H1 (cell line): ENCODE measurements around the gene OIP5. TPM values are rescaled to one million over a fixed set of nuclear protein-coding genes. Genes with fewer than 3 reads are reported as not detected.

Source experiments
- CTCF ChIA-PET: fragments of 300-600 bp; sonication (Branson Sonifier 250); formaldehyde crosslinking; loops from one replicate; lab custom pipeline; 2021; ENCODE audit not compliant: partially characterized antibody; lab: Charles Lee
- POLR2A ChIA-PET: fragments of 300-600 bp; sonication (Branson Sonifier 250); formaldehyde crosslinking; loops from one replicate; lab custom pipeline; 2021; ENCODE audit warnings: inconsistent platforms; ENCODE audit not compliant: partially characterized antibody; lab: Charles Lee
- DNase-seq, 2 experiments: peaks; one replicate each; pipeline versions ENCODE4 v3.0.0 to v3.0.0-alpha.2; 2010 to 2022; ENCODE audit warnings: low spot score in 2 of 2, low read depth in 1 of 2, mixed read lengths in 1 of 2
- FAIRE-seq: peaks from 2 replicates; lab custom pipeline; 2011; peaks lifted over from hg19 to GRCh38; lab: Jason Lieb, UNC
- H2AFZ ChIP-seq: 2 replicates; pipeline ENCODE4 v1.8.1; 2012; ENCODE audit warnings: low read length, inconsistent platforms
- H2AK5ac ChIP-seq: 2 replicates; pipeline ENCODE4 v1.6.1; 2013; ENCODE audit warnings: low read depth, low read length
- H2BK120ac ChIP-seq: replicated peaks from 2 replicates; pipeline ENCODE3; 2013; ENCODE audit warnings: low read depth, low read length, inconsistent platforms
- H2BK12ac ChIP-seq: 2 replicates; pipeline ENCODE4 v1.6.1; 2013; ENCODE audit warnings: low read depth, low read length
- H2BK15ac ChIP-seq: 2 replicates; pipeline ENCODE4 v1.6.1; 2013; ENCODE audit warnings: low read length
- H2BK20ac ChIP-seq: 2 replicates; pipeline ENCODE4 v1.6.1; 2013; ENCODE audit warnings: low read length
- H2BK5ac ChIP-seq: 2 replicates; pipeline ENCODE4 v1.6.1; 2013; ENCODE audit warnings: low read depth, low read length
- H3K14ac ChIP-seq: 2 replicates; pipeline ENCODE4 v1.6.1; 2013; ENCODE audit warnings: inconsistent platforms; ENCODE audit not compliant: insufficient read length
- H3K18ac ChIP-seq: 2 replicates; pipeline ENCODE4 v1.6.1; 2013; ENCODE audit warnings: low read length; ENCODE audit errors: extremely low read depth
- H3K23ac ChIP-seq: 2 replicates; pipeline ENCODE4 v1.6.1; 2013; ENCODE audit warnings: inconsistent platforms; ENCODE audit not compliant: insufficient read length
- H3K23me2 ChIP-seq: 2 replicates; pipeline ENCODE4 v1.6.1; 2013; ENCODE audit warnings: low read depth, low read length
- H3K27ac ChIP-seq: 2 replicates; pipeline ENCODE4 v1.6.1; 2011; ENCODE audit warnings: low read depth, low read length, inconsistent platforms
- H3K27me3 ChIP-seq, 4 experiments: replicated peaks in 1 of 4; 1 replicate in 1 of 4; 2 replicates in 3 of 4; pipeline versions ENCODE4 v1.6.1 to v1.8.1; 2011 to 2013; ENCODE audit warnings: low read length in 3 of 4, mild to moderate bottlenecking in 3 of 4, inconsistent platforms in 2 of 4, mixed read lengths in 2 of 4, moderate library complexity in 1 of 4; ENCODE audit not compliant: control insufficient read depth in 3 of 4, insufficient read depth in 3 of 4; ENCODE audit errors: extremely low read depth in 1 of 4
- H3K36me3 ChIP-seq, 4 experiments: 2 replicates each; pipeline versions ENCODE4 v1.6.1 to v1.8.1; 2011 to 2013; ENCODE audit warnings: mild to moderate bottlenecking in 4 of 4, low read length in 3 of 4, moderate library complexity in 2 of 4, control low read depth in 1 of 4, inconsistent platforms in 1 of 4; ENCODE audit not compliant: insufficient read depth in 4 of 4, control insufficient read depth in 2 of 4
- H3K4ac ChIP-seq: replicated peaks from 2 replicates; pipeline ENCODE3; 2013; ENCODE audit warnings: low read length, low read depth, mixed read lengths, inconsistent platforms; ENCODE audit not compliant: insufficient read length
- H3K4me1 ChIP-seq, 4 experiments: replicated peaks in 1 of 4; 1 replicate in 1 of 4; 2 replicates in 3 of 4; pipeline versions ENCODE4 v1.6.1 to v1.8.1; 2011 to 2013; ENCODE audit warnings: low read length in 3 of 4, inconsistent platforms in 2 of 4, mixed read lengths in 1 of 4; ENCODE audit not compliant: insufficient read depth in 4 of 4, control insufficient read depth in 3 of 4
- H3K4me2 ChIP-seq, 2 experiments: 2 replicates each; pipeline versions ENCODE4 v1.6.1 to v1.8.1; 2011 to 2013; ENCODE audit warnings: low read depth in 2 of 2, low read length in 2 of 2, control low read depth in 1 of 2, inconsistent platforms in 1 of 2, mild to moderate bottlenecking in 1 of 2; ENCODE audit not compliant: insufficient read depth in 1 of 2
- H3K4me3 ChIP-seq, 4 experiments: fragments of 200-600, 300-600 bp in 1 of 4; sonication (generic), shearing (Covaris generic), sonication (Bioruptor Twin) in 1 of 4; 2 replicates each; pipeline versions ENCODE4 v1.5.1 to v1.8.1; 2011 to 2016; ENCODE audit warnings: low read length in 4 of 4, low read depth in 3 of 4, control low read depth in 2 of 4, inconsistent platforms in 2 of 4, mild to moderate bottlenecking in 2 of 4, mixed read lengths in 1 of 4, moderate library complexity in 1 of 4; ENCODE audit not compliant: insufficient read depth in 2 of 4; ENCODE audit errors: extremely low read depth in 1 of 4
- H3K56ac ChIP-seq: replicated peaks from 2 replicates; pipeline ENCODE3; 2013; ENCODE audit warnings: low read depth, mild to moderate bottlenecking, mixed read lengths, low read length, inconsistent platforms; ENCODE audit not compliant: insufficient read length
- H3K79me1 ChIP-seq: 2 replicates; pipeline ENCODE4 v1.6.1; 2013; ENCODE audit warnings: low read depth, low read length, control low read depth
- H3K79me2 ChIP-seq, 2 experiments: 2 replicates each; pipeline versions ENCODE4 v1.6.1 to v1.8.1; 2012 to 2013; ENCODE audit warnings: low read length in 2 of 2, mild to moderate bottlenecking in 2 of 2, inconsistent platforms in 1 of 2; ENCODE audit not compliant: insufficient read depth in 2 of 2, control insufficient read depth in 1 of 2
- H3K9ac ChIP-seq, 4 experiments: replicated peaks in 1 of 4; 1 replicate in 1 of 4; 2 replicates in 3 of 4; pipeline versions ENCODE4 v1.6.1 to v1.8.1; 2011 to 2013; ENCODE audit warnings: low read depth in 3 of 4, low read length in 3 of 4, control low read depth in 2 of 4, mild to moderate bottlenecking in 2 of 4, moderate library complexity in 2 of 4, inconsistent platforms in 1 of 4; ENCODE audit errors: extremely low read depth in 1 of 4
- H3K9me3 ChIP-seq, 2 experiments: 2 replicates each; pipeline versions ENCODE4 v1.6.1 to v1.8.1; 2012 to 2013; ENCODE audit warnings: mild to moderate bottlenecking in 2 of 2, moderate library complexity in 2 of 2, control low read depth in 1 of 2, inconsistent platforms in 1 of 2, low read depth in 1 of 2, low read length in 1 of 2, mixed read lengths in 1 of 2; ENCODE audit not compliant: insufficient read depth in 2 of 2
- H4K20me1 ChIP-seq, 2 experiments: replicated peaks in 1 of 2; 2 replicates each; pipeline versions ENCODE3 to v1.8.1; 2011 to 2013; ENCODE audit warnings: inconsistent platforms in 2 of 2, low read length in 2 of 2, mild to moderate bottlenecking in 1 of 2; ENCODE audit not compliant: insufficient read depth in 2 of 2, control insufficient read depth in 1 of 2
- H4K5ac ChIP-seq: 2 replicates; pipeline ENCODE4 v1.6.1; 2013; ENCODE audit warnings: low read length, low read depth, mixed read lengths, inconsistent platforms; ENCODE audit not compliant: insufficient read length
- H4K8ac ChIP-seq: 2 replicates; pipeline ENCODE4 v1.8.0; 2013; ENCODE audit warnings: mild to moderate bottlenecking, moderate library complexity, low read length, inconsistent platforms; ENCODE audit not compliant: insufficient read depth; ENCODE audit errors: extremely low read depth
- H4K91ac ChIP-seq: replicated peaks from 2 replicates; pipeline ENCODE3; 2013; ENCODE audit warnings: low read length, mixed read lengths, inconsistent platforms; ENCODE audit not compliant: insufficient read length
- BCL11A ChIP-seq, 2 experiments: IDR thresholded peaks; one replicate each; pipeline ENCODE4 v1.6.1; 2011; ENCODE audit warnings: low read depth in 2 of 2, low read length in 2 of 2, mild to moderate bottlenecking in 2 of 2
- CREB1 ChIP-seq: IDR thresholded peaks from 2 replicates; pipeline ENCODE4 v1.6.1; 2012; ENCODE audit warnings: inconsistent platforms
- HDAC2 ChIP-seq, 2 experiments: fragments of 300-600 bp in 1 of 2; sonication (generic) in 1 of 2; IDR thresholded peaks; 2 replicates each; pipeline ENCODE4 v1.6.1; 2011 to 2012; ENCODE audit warnings: low read depth in 2 of 2, low read length in 2 of 2, mild to moderate bottlenecking in 2 of 2, moderate library complexity in 2 of 2, borderline replicate concordance in 1 of 2, inconsistent platforms in 1 of 2
- JUN ChIP-seq: IDR thresholded peaks from 2 replicates; pipeline ENCODE4 v1.6.1; 2011; ENCODE audit warnings: low read depth, mild to moderate bottlenecking, improper control_type of control experiment, low read length
- POLR2AphosphoS5 ChIP-seq: IDR thresholded peaks from 2 replicates; pipeline ENCODE4 v1.6.1; 2011; ENCODE audit warnings: low read depth, low read length
- RBBP5 ChIP-seq: IDR thresholded peaks from 2 replicates; pipeline ENCODE4 v1.7.1; 2012; ENCODE audit warnings: low read depth, mild to moderate bottlenecking, inconsistent platforms, low read length, moderate library complexity, borderline replicate concordance
- RNF2 ChIP-seq: fragments of 200-900, 300-1000 bp; sonication (generic); IDR thresholded peaks from 2 replicates; pipeline ENCODE4 v1.7.1; 2016; ENCODE audit warnings: borderline replicate concordance, low read depth, mild to moderate bottlenecking, antibody characterized with exemption, low read length; ENCODE audit not compliant: poor library complexity, severe bottlenecking; ENCODE audit errors: missing control alignments
- TBP ChIP-seq: IDR thresholded peaks from 2 replicates; pipeline ENCODE4 v1.6.1; 2011; ENCODE audit warnings: low read depth, low read length, improper control_type of control experiment
- ZNF274 ChIP-seq: IDR thresholded peaks from 2 replicates; pipeline ENCODE4 v1.7.0; 2012; ENCODE audit warnings: low read length, borderline replicate concordance; ENCODE audit errors: extremely low read depth
- WGBS, 2 experiments: shearing (Covaris generic) in 1 of 2; methylation state at CpG; one replicate each; pipeline versions ENCODE4 v1.1.6 to v1.1.7; 2013 to 2015; ENCODE audit warnings: low lambda C conversion rate in 2 of 2, mixed read lengths in 2 of 2, inconsistent platforms in 1 of 2, low coverage in 1 of 2, missing lambda C conversion rate in 1 of 2; ENCODE audit not compliant: insufficient replicate concordance in 2 of 2, insufficient coverage in 1 of 2, insufficient read length in 1 of 2; ENCODE audit errors: extremely low coverage in 1 of 2, missing lambda C conversion rate in 1 of 2; 5-methylcytosine and 5-hydroxymethylcytosine counted together
- polyA plus RNA-seq, 7 experiments: library from polyadenylated mRNA; depleted of rRNA in 3 of 7; stranded (reverse) in 5 of 7; unstranded in 2 of 7; fragments of >200 nt in 5 of 7; fragments of 200-250 nt in 2 of 7; gene quantifications; 1 replicate in 5 of 7; 2 replicates in 1 of 7; 4 replicates in 1 of 7; pipeline versions ENCODE4 v1.2.1 to v1.2.3, GENCODE V29; 2011 to 2013; ENCODE audit warnings: missing spikeins in 2 of 7, mixed read lengths in 2 of 7
- total RNA-seq: library from RNA; stranded (reverse); fragmentation: NEBNext Ultra II Directional; extraction: Animal tissue kit (Norgen Biotek cat#: 25700); gene quantifications from 2 replicates; pipeline ENCODE4 v1.2.1, GENCODE V29; 2021

OIP5 gene
- total and polyA plus RNA-seq, 2 of the 8 experiments (the other 6 are each of a cell fraction or from before 2014, with no cell fraction given), result 34.8 to 44.5 TPM

- Histone ChIP-seq H3K27ac (no peak overlapping the region), H3K9ac (no peak overlapping the region)
- TF ChIP-seq POLR2AphosphoS5, result no peak
- no peak for TF ChIP-seq TBP
- TF ChIP-seq RNF2, result no peak
- TF ChIP-seq ZNF274, result no peak
- TF ChIP-seq BCL11A (IDR thresholded peaks at IDR 0.05; ENCODE audit: low read depth in 2 of 2, low read length in 2 of 2), result no peak
- TF ChIP-seq HDAC2 (IDR thresholded peaks at IDR 0.05; ENCODE audit: borderline replicate concordance in 1 of 2, low read depth in 2 of 2, low read length in 2 of 2), result no peak
- no peak for TF ChIP-seq JUN
- TF ChIP-seq CREB1, result no peak
- TF ChIP-seq RBBP5, result no peak
- TF ChIP-seq, all 59 proteins: peak for 0
- Histone ChIP-seq H3K79me1 (no peaks in the 10 kb centered on the region), H3K4ac (no peak overlapping the region), H3K4me2 (no peak overlapping the region), H4K91ac (no peak overlapping the region), H3K9me3 (no peaks in the 10 kb centered on the region), H3K56ac (no peak overlapping the region), H4K8ac (no peak overlapping the region), H3K27me3 (no peaks in the 10 kb centered on the region), H4K20me1 (peaks cover 0 to 4% of the 10 kb centered on the region in 2 experiments), H3K23me2 (no peaks in the 10 kb centered on the region), H3K23ac (no peak overlapping the region), H3K79me2 (no peaks in the 10 kb centered on the region), H2BK5ac (no peak overlapping the region), H2AFZ (no peak overlapping the region), H2BK20ac (no peak overlapping the region), H4K5ac (no peak overlapping the region), H3K4me3 (no peak overlapping the region), H3K14ac (no peak overlapping the region), H3K36me3 (peaks cover 27 to 78% (median 64%) of the 10 kb centered on the region in 4 experiments), H2AK5ac (no peak overlapping the region), H2BK120ac (no peak overlapping the region), H2BK12ac (no peak overlapping the region), H3K18ac (no peak overlapping the region), H2BK15ac (no peak overlapping the region), H3K4me1 (no peaks in the 10 kb centered on the region)
- ChIA-PET POLR2A (interaction anchor here (1.6 kb wide), 1 partner anchor 14 kb away, joined by 5 read pairs; no protein-coding TSS in a partner anchor), CTCF (interaction anchor here (0.9 kb wide), 1 partner anchor 17 kb away, joined by 3 read pairs; no protein-coding TSS in a partner anchor)
- DNase-seq (no peak), FAIRE-seq (no peak)
- 91% methylated on average over 3 of the region's 3 CpGs; no CpG with 5 or more reads in 1 of the 2 experiments for WGBS, 2 experiments
Observed at GRCh38 chr15:41367418-41367817, 35.0 kb upstream of the OIP5 start.
